Measurements from ENCODE around the gene URAD.

The URAD gene

GRCh38 chr13:27973961-27974662 lies 14.4 kb downstream of the URAD start:
- DNase-seq (ENCODE audit: extremely low read depth, low read depth), result no peak
- TF ChIP-seq, protein P1, sequence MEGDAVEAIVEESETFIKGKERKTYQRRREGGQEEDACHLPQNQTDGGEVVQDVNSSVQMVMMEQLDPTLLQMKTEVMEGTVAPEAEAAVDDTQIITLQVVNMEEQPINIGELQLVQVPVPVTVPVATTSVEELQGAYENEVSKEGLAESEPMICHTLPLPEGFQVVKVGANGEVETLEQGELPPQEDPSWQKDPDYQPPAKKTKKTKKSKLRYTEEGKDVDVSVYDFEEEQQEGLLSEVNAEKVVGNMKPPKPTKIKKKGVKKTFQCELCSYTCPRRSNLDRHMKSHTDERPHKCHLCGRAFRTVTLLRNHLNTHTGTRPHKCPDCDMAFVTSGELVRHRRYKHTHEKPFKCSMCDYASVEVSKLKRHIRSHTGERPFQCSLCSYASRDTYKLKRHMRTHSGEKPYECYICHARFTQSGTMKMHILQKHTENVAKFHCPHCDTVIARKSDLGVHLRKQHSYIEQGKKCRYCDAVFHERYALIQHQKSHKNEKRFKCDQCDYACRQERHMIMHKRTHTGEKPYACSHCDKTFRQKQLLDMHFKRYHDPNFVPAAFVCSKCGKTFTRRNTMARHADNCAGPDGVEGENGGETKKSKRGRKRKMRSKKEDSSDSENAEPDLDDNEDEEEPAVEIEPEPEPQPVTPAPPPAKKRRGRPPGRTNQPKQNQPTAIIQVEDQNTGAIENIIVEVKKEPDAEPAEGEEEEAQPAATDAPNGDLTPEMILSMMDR (IDR thresholded peaks at IDR 0.05; ENCODE audit: low read depth, low read length), result no peak

DNA sequence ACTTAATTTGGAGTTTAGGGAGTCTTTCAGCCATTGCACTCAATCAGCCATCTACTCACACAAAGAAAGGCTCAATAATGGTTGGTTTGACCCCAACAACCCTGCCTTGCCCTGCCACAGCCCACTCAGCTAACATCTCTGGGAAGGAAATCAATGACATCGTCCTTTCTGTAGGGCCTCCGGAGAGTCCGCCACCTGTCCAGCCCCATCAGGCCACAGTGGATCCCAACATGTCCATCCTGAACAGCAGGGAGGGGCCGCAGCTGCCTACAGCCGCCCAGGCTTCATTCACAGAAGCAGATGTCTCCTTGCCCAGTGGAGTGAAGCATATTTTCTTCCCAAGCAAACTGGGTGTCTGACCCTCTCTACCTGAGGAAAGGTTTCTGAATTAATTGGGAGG lies 15.2 kb downstream of the URAD start:
- no peak for DNase-seq (ENCODE audit: extremely low read depth, low read depth)
- TF ChIP-seq, protein P1 (IDR thresholded peaks at IDR 0.05; ENCODE audit: low read depth, low read length), result no peak

GRCh38 chr13:27972478-27972820 lies 16.0 kb downstream of the URAD start:
- TF ChIP-seq, protein P1 (IDR thresholded peaks at IDR 0.05; ENCODE audit: low read depth, low read length), result no peak
- DNase-seq (ENCODE audit: extremely low read depth, low read depth), result no peak

DNA sequence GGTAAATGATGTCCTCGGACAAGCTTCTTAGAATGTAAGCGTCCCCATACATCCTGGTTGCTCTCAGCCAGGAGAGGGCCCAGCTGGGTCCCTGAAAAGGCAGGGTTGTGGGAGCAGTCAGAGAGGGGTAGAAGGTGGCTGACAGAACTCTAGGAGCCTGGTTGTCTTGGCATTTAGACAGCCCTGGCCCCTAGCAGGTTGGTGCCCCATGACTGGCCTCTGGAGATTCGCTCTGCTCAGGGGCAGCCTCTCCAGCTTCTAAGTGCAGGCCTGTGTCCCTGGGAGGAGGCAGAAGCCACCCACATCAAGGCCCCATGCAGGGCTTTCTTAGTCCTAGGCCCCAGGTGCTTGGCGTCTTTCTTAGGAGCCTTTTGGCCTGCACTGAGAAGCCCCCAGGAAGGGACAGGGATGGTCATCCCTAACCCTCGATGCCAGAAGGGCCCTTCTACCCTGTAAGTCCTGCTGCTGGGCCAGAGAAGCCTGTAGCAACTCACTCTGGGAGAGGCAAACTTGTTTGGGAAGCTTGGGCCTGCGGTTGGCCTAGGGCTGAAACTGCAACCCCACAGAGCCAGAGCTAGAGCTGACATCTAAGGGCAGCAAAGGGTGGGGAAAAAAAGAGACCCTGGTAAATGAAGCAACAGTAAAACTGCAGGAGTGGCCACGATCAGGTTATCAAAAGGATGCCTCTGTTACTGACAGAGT lies 16.6 kb downstream of the URAD start:
- TF ChIP-seq, protein P1 (IDR thresholded peaks at IDR 0.05; ENCODE audit: low read depth, low read length), result no peak
- no peak for DNase-seq (ENCODE audit: extremely low read depth, low read depth)

GRCh38 chr13:27971236-27971645 lies 17.3 kb downstream of the URAD start:
- TF ChIP-seq, protein P1 (IDR thresholded peaks at IDR 0.05; ENCODE audit: low read depth, low read length), result no peak
- DNase-seq (ENCODE audit: extremely low read depth, low read depth), result no peak

GRCh38 chr13:27970382-27971235 lies 17.9 kb downstream of the URAD start:
- TF ChIP-seq, protein P1 (IDR thresholded peaks at IDR 0.05; ENCODE audit: low read depth, low read length), result no peak
- DNase-seq (ENCODE audit: extremely low read depth, low read depth), result no peak

- TF ChIP-seq, protein P1 (IDR thresholded peaks at IDR 0.05; ENCODE audit: low read depth, low read length), result no peak
- DNase-seq (ENCODE audit: extremely low read depth, low read depth), result no peak
Measured at GRCh38 chr13:27969866-27970229, 18.6 kb downstream of the URAD start.
